Tibial artery (tissue), 4 donors: ENCODE measurements around the gene C1QTNF3.

Experiments used
- DNase-seq, 2 donors: peaks; one replicate each; pipeline ENCODE4 v3.0.0-alpha.2; 2019
- H3K27ac ChIP-seq, 2 donors: fragments of 200-600 bp; sonication (generic) in 1 of 2; 1 replicate in 1 of 2; 2 replicates in 1 of 2; pipeline ENCODE4 v1.5.1; 2018 to 2019; ENCODE audit warnings: mild to moderate bottlenecking in 1 of 2
- H3K27me3 ChIP-seq, 2 donors: fragments of 200-600 bp; sonication (generic) in 1 of 2; one replicate each; pipeline versions ENCODE4 v1.5.1 to v1.6.0; 2016 to 2019
- H3K36me3 ChIP-seq, 3 donors: fragments of 200-600 bp; sonication (generic) in 2 of 3; one replicate each; pipeline ENCODE4 v1.5.1; 2016 to 2019; ENCODE audit warnings: mild to moderate bottlenecking in 2 of 3
- H3K4me1 ChIP-seq, 4 donors: fragments of 200-600 bp; sonication (generic) in 2 of 4; 1 replicate in 3 of 4; 2 replicates in 1 of 4; pipeline ENCODE4 v1.5.1; 2016 to 2019
- H3K4me3 ChIP-seq, 2 donors: fragments of 200-600 bp; sonication (generic) in 1 of 2; 1 replicate in 1 of 2; 2 replicates in 1 of 2; pipeline ENCODE4 v1.5.1; 2018 to 2019; ENCODE audit warnings: mild to moderate bottlenecking in 2 of 2
- H3K9me3 ChIP-seq, 3 donors: fragments of 200-600 bp; sonication (generic) in 1 of 3; one replicate each; pipeline ENCODE4 v1.5.1; 2016 to 2019
- CTCF ChIP-seq, 2 experiments: fragments of 200-600 bp in 1 of 2; fragments of 450-650 bp in 1 of 2; IDR thresholded peaks; one replicate each; pipeline ENCODE4 v1.5.1; 2017 to 2019; ENCODE audit warnings: antibody characterized with exemption in 2 of 2, mild to moderate bottlenecking in 1 of 2, moderate library complexity in 1 of 2
- intact Hi-C: fragments of 100-400 bp; cut with DNase I; formaldehyde crosslinking; loops from one replicate; pipeline ENCODE4 v1.15.0; 2023; ENCODE audit warnings: low total_unique reads

The C1QTNF3 gene

GRCh38 chr5:33984671-33985124 lies 58.3 kb downstream of the C1QTNF3 start, which contains the start of gene SLC45A2:
TSS of gene SLC45A2 (minus strand) at chr5:33984693. CDS start at chr5:33984583, 110 bp downstream.
- intact Hi-C loops, result no loop called here
- H3K27ac ChIP-seq, result no peak within 1 kb of the TSS
- no peaks in the 10 kb centered on the region for H3K9me3 ChIP-seq
- no peaks in the 10 kb centered on the region for H3K27me3 ChIP-seq
- no peak for TF ChIP-seq CTCF (IDR thresholded peaks at IDR 0.05)
- no peak for DNase-seq
- H3K36me3 ChIP-seq, result peaks cover 15 to 30% (median 23%) of the 10 kb centered on the region in 3 donors
- H3K4me3 ChIP-seq, result no peak within 1 kb of the TSS
- no peaks in the 10 kb centered on the region for H3K4me1 ChIP-seq

GRCh38 chr5:33984178-33984577 lies 58.8 kb downstream of the C1QTNF3 start:
- DNase-seq, result no peak
- H3K4me1 ChIP-seq, result no peaks in the 10 kb centered on the region
- no peaks in the 10 kb centered on the region for H3K27me3 ChIP-seq
- peaks cover 15 to 29% (median 21%) of the 10 kb centered on the region in 3 donors for H3K36me3 ChIP-seq
- TF ChIP-seq CTCF (IDR thresholded peaks at IDR 0.05), result no peak
- H3K27ac ChIP-seq, result no peak overlapping the region
- H3K9me3 ChIP-seq, result no peaks in the 10 kb centered on the region
- no peak overlapping the region for H3K4me3 ChIP-seq
- intact Hi-C loops, result no loop called here

GRCh38 chr5:33981408-33982162 lies 61.4 kb downstream of the C1QTNF3 start:
- intact Hi-C loops, result no loop called here
- H3K27ac ChIP-seq, result no peak overlapping the region
- no peaks in the 10 kb centered on the region for H3K9me3 ChIP-seq

GRCh38 chr5:33980030-33980429 lies 63.0 kb downstream of the C1QTNF3 start:
- no peak for TF ChIP-seq CTCF (IDR thresholded peaks at IDR 0.05)
- no peaks in the 10 kb centered on the region for H3K9me3 ChIP-seq
- no peak overlapping the region for H3K27ac ChIP-seq
- H3K27me3 ChIP-seq, result no peaks in the 10 kb centered on the region
- intact Hi-C loops, result no loop called here
- no peaks in the 10 kb centered on the region for H3K36me3 ChIP-seq
- H3K4me1 ChIP-seq, result peaks cover 0 to 11% (median 4%) of the 10 kb centered on the region in 4 donors
- no peak overlapping the region for H3K4me3 ChIP-seq
- DNase-seq, result no peak

More at GRCh38 chr5:33981408-33982162, 61.4 kb downstream of the C1QTNF3 start:
- no peak for DNase-seq
- Histone ChIP-seq H3K36me3 (peaks cover 0 to 3% (median 0%) of the 10 kb centered on the region in 3 donors), H3K27me3 (no peaks in the 10 kb centered on the region), H3K4me1 (no peaks in the 10 kb centered on the region), H3K4me3 (no peak overlapping the region)
- TF ChIP-seq CTCF (IDR thresholded peaks at IDR 0.05), result no peak

- Histone ChIP-seq H3K4me3 (no peak overlapping the region), H3K36me3 (no peaks in the 10 kb centered on the region), H3K27ac (no peak overlapping the region), H3K27me3 (no peaks in the 10 kb centered on the region), H3K4me1 (peaks cover 0 to 11% (median 4%) of the 10 kb centered on the region in 4 donors), H3K9me3 (no peaks in the 10 kb centered on the region)
- intact Hi-C loops, result loop anchor here (10.0 kb wide), 1 partner anchor 544 kb away; no protein-coding TSS in a partner anchor
- TF ChIP-seq CTCF (IDR thresholded peaks at IDR 0.05), result no peak
- no peak for DNase-seq
Observed at GRCh38 chr5:33978306-33978705, 64.7 kb downstream of the C1QTNF3 start.
